ENCODE data around the gene RDH11.

The RDH11 gene

DNA sequence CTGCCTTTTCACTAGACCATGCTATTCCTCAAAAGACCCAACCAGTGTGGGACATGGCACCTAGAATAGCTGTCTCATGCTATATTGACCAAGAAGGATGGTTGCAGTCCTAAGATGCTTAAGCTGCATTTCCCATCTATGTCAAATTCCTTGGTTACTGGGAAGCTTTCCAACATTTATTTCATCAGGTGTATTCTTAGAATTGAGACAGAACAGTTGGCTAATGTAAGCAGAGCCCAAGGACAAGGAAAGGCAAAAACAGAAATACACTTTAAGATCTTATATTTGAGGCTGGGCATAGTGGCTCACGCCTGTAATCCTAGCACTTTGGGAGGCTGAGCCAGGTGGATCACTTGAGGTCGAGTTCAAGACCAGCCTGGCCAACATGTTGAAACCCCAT, 51.1 kb downstream of the RDH11 start:
- DNase-seq: no peak

GRCh38 chr14:67643713-67644112, 51.9 kb downstream of the RDH11 start:
- no peak for DNase-seq

DNA sequence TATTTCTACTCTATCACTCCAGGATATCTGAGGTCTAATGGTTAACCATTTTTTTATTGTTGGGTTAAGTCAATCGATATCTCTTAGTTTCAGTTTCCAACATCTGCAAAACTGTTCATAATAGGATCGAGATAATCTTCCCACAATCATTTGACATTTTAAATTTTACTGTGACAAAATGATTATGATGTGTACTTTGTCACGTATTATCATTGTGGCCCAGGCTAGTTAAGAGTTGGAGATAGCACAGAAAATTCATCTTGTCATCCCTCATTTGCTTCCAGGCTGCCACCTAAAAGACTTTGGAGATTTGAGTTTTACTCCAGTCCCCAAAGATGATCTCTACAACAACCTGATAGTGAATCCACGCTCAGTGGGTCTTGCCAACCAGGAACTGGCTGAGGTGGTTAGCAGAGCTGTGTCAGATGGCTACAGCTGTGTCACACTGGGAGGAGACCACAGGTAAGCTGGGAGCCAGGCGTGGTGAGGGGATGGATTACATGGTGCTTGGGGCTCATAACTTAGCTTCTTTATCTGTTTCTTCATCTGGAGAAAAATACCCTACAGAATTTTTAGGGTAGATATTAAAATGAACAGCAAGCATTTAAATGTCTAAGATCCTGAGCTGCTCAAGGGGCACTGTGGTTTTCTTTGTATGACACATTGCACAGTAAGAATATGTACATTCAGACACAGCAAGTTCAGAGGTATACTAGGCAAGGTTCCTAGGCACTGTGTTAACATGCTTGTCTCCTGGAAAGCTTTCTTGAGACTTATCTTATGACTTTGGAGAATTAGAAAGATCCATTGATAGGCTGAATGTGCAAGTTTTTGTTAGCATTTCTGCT, 53.4 kb downstream of the RDH11 start:
- DNase-seq: no peak

DNA sequence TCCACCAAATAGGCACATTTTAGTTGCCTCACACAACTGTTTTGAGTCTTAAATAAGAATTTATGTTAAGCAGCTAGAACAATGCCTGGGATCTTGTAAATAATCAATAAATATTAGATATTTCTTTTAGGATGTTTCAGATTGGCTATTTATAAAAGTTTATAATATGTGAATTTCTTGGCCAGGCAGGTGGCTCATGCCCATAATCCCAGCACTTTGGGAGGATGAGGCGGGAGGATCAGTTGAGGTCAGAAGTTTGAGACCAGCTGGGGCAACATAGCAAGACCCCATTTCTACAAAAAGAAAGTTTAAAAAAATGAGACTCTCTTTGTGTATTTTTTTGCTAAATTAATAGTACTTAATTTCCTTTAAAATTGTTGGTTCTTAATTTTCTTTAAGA, 54.1 kb downstream of the RDH11 start:
- DNase-seq: no peak

GRCh38 chr14:67638642-67639041, 56.9 kb downstream of the RDH11 start:
- no peak for DNase-seq

DNA sequence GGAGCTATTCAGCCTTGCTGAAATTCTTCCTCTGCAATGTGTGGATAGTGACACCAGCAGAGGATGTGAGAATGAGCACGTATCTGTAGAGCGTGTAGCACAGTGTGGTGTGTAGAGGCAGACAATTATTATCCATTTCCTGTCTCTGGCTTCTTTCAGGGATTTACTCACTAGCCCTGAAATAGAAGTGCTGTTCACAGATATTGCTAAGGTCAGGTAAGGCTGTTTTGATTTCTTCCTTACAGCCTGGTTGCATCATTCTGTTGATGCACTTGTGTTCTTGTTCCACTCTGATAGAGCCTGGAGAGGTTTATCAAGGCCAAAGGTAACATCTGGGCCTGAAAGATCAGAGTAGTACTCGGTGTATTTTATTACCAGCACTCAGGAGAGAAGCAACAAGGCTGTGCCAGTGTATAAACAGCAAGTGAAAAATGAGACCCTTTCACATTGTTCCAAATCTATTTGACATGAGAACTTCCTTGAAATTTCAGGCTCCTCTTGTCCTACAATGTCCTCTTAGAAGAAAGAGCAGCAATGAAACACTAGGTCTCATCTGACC, 59.1 kb downstream of the RDH11 start:
- no peak for DNase-seq

DNA sequence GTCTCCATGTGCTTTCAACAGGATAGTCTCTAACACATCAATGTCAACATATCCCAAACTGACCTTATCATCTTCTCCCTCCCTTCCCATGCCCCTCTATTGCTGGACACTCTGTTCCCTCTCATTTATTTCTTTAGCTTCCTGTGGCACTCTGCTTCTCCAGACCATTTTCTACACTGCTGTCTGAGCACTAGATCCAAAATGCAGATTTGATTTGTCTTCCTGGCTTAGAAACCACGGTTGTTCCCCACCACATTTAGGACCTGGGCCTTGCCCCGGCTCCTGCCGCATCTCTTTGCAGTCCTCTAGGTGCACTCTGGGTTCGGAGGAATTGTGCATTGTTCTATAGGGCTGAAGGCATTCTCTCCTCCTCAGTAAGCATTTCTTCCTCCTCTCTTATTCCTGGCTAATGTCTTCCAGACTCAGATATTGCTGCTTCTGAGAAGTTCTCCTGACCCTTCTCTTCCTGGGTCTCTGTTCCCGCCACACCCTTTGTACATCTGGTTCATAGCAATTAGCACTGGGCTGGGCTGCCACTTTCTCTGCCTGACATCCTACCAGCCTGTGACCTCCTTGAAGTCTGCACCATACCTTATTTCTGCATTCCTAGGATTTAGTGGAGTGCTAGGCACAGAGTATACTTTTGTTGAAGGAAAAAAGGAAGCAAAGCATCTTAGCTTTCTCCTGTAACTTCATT, 62.0 kb downstream of the RDH11 start:
- no peak for DNase-seq

- no peak for DNase-seq
Measured at GRCh38 chr14:67630938-67631337, 64.6 kb downstream of the RDH11 start.

DNA sequence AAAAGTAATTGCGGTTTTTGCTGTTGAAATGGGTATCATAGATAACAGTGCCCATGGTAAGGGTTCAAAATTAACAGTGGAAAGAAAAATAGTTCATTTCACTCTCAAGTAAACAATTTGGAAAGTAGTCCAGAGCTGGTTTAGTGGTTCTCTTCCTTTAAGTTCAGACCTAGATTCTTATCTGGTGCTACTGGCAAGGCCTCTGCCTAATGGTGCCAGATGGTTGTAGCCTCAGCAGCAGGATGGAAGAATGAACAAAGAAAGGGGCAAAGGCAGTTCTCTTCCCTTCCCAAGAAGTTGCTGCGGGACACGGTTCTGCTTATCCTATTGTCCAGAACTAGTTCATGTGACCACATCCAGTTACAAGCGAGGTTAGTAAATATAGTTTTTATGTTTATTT, 65.4 kb downstream of the RDH11 start:
- DNase-seq: no peak

DNA sequence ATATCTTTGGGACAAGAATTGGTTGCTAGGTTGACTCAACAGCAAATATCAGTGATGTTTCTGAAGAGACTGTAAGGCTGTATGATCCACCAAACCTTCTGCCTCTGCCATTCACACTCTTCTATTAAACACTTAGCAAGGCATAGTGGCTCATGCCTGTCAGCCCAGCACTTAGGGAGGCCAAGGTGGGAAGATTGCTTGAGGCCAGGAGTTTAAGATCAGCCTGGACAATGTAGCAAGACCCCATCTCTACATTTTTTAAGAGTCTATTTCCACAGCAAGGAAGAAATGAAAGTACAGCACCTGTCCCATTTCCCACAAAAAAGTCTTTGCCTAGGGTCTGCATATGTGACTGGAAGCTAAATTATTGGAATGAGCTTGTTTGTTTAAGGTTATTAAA, 68.0 kb downstream of the RDH11 start:
- DNase-seq: no peak

Data from NCI-H526 treated with DMSO at 0.1 percent for 48 hours (cell line).